ENCODE data around the gene CLN6. TPM values are rescaled to one million over a fixed set of nuclear protein-coding genes. Genes with fewer than 3 reads are reported as not detected.

Gene CLN6
- total and polyA plus RNA-seq, 2 of the 4 experiments (the other 2 are of a cell fraction) = 6.5 to 31.9 TPM

- no CpG with 5 or more reads among the region's 4 CpGs for WGBS, 2 experiments (ENCODE audit: extremely low coverage in 2 of 2, insufficient read length in 1 of 2)
- Histone ChIP-seq H2AK9ac (replicated peaks; ENCODE audit: low read depth, low read length, poor library complexity) (no peak overlapping the region), H3K9ac (ENCODE audit: low read depth, low read length) (no peak overlapping the region), H2BK120ac (ENCODE audit: low read depth, low read length) (no peak overlapping the region), H4K91ac (ENCODE audit: insufficient read depth, low read depth, low read length) (no peak overlapping the region), H3K9me3 (ENCODE audit: control insufficient read depth, insufficient read depth, low read length) (no peaks in the 10 kb centered on the region), H2AFZ (replicated peaks; ENCODE audit: low read length, poor library complexity) (no peak overlapping the region), H3K36me3 (ENCODE audit: control insufficient read depth, insufficient read depth, low read length) (peaks cover 11% of the 10 kb centered on the region), H3K79me1 (ENCODE audit: low read depth in 1 of 2, low read length in 2 of 2) (peaks cover 10 to 11% of the 10 kb centered on the region in 2 experiments; a peak in 2 of 4 replicates), H3K27me3 (ENCODE audit: control insufficient read depth, insufficient read depth, low read length) (no peaks in the 10 kb centered on the region), H4K8ac (ENCODE audit: low read depth in 2 of 2, low read length in 2 of 2) (no peak overlapping the region), H3K4me2 (ENCODE audit: low read depth, low read length) (no peak overlapping the region), H2AK5ac (ENCODE audit: low read depth, low read length) (no peak overlapping the region), H2BK15ac (ENCODE audit: low read depth, low read length) (no peak overlapping the region), H3K4me3 (ENCODE audit: insufficient read depth, low read depth, low read length) (no peak overlapping the region), H3K18ac (ENCODE audit: low read depth, low read length) (no peak overlapping the region), H3K23ac (ENCODE audit: low read depth, low read length) (no peak overlapping the region), H3K9me1 (ENCODE audit: insufficient read depth, low read length) (peaks cover 7% of the 10 kb centered on the region; the same call in 1 of the 2 replicates), H3K4me1 (ENCODE audit: control insufficient read depth, insufficient read depth, low read length) (peaks cover 6% of the 10 kb centered on the region), H2BK20ac (ENCODE audit: low read depth, low read length) (no peak overlapping the region), H2BK5ac (ENCODE audit: low read depth, low read length, poor library complexity, severe bottlenecking) (no peak overlapping the region), H3K14ac (replicated peaks; ENCODE audit: low read depth, low read length) (no peak overlapping the region), H4K5ac (ENCODE audit: low read depth, low read length) (no peak overlapping the region), H3K27ac (ENCODE audit: insufficient read depth, low read length) (no peak overlapping the region), H3K4ac (ENCODE audit: low read depth, low read length) (no peak overlapping the region), H4K20me1 (ENCODE audit: insufficient read depth, low read length) (no peaks in the 10 kb centered on the region), H3K56ac (ENCODE audit: extremely low read depth, insufficient read depth, low read length) (no peak overlapping the region)
- no TSS peak for BruUV-seq (replicated peaks)
- intact Hi-C loops (cut with micrococcal nuclease) (no loop called here), in situ Hi-C loops (cut with MboI; ENCODE audit: low sequenced_read_pairs) (no loop called here), dilution Hi-C loops (cut with HindIII; ENCODE audit: low sequenced_read_pairs, unreplicated experiment) (no loop called here)
- ChIA-PET CTCF (interaction anchor here (0.8 kb wide), 1 partner anchor 22 kb away, joined by 3 read pairs; no protein-coding TSS in a partner anchor), POLR2A (ENCODE audit: unreplicated experiment) (no interaction called here)
- TF ChIP-seq FOS (IDR thresholded peaks at IDR 0.05; ENCODE audit: low read depth, low read length) (no peak), RFX5 (IDR thresholded peaks at IDR 0.05; ENCODE audit: low read depth, low read length) (no peak), CEBPB (IDR thresholded peaks at IDR 0.05; ENCODE audit: low read depth, low read length) (no peak), RCOR1 (IDR thresholded peaks at IDR 0.05; ENCODE audit: insufficient replicate concordance, low read length) (no peak), ELK1 (IDR thresholded peaks at IDR 0.05; ENCODE audit: borderline replicate concordance, low read depth, low read length) (no peak), MAZ (IDR thresholded peaks at IDR 0.05; ENCODE audit: borderline replicate concordance, low read depth, low read length) (no peak), SMC3 (IDR thresholded peaks at IDR 0.05; ENCODE audit: low read depth, low read length) (no peak)
- TF ChIP-seq, protein P1, sequence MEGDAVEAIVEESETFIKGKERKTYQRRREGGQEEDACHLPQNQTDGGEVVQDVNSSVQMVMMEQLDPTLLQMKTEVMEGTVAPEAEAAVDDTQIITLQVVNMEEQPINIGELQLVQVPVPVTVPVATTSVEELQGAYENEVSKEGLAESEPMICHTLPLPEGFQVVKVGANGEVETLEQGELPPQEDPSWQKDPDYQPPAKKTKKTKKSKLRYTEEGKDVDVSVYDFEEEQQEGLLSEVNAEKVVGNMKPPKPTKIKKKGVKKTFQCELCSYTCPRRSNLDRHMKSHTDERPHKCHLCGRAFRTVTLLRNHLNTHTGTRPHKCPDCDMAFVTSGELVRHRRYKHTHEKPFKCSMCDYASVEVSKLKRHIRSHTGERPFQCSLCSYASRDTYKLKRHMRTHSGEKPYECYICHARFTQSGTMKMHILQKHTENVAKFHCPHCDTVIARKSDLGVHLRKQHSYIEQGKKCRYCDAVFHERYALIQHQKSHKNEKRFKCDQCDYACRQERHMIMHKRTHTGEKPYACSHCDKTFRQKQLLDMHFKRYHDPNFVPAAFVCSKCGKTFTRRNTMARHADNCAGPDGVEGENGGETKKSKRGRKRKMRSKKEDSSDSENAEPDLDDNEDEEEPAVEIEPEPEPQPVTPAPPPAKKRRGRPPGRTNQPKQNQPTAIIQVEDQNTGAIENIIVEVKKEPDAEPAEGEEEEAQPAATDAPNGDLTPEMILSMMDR (conservative IDR thresholded peaks at IDR 0.05; ENCODE audit: low read depth, low read length) = no peak
- no peak for ATAC-seq (ENCODE audit: low read depth)
- no peak for DNase-seq
Measured at GRCh38 chr15:68173119-68173518, 56.4 kb downstream of the CLN6 start.
